Keratinocyte (primary cell): ENCODE data around the gene ZFPM1.

Source experiments
- EZH2 ChIP-seq: IDR thresholded peaks from one replicate; pipeline ENCODE4 v1.6.1; 2012; ENCODE audit warnings: inconsistent platforms, mild to moderate bottlenecking, low read length, moderate library complexity
- TF ChIP-seq, protein P1 (sequence below), 3 experiments: IDR thresholded peaks in 1 of 3; conservative IDR thresholded peaks in 1 of 3; optimal IDR thresholded peaks in 1 of 3; 2 replicates in 2 of 3; 3 replicates in 1 of 3; pipeline versions ENCODE3 to v1.5.1; 2011; ENCODE audit warnings: low read length in 3 of 3, mild to moderate bottlenecking in 3 of 3, moderate library complexity in 2 of 3, control low read depth in 1 of 3, inconsistent platforms in 1 of 3; ENCODE audit not compliant: insufficient read depth in 2 of 3; ENCODE audit errors: extremely low read depth in 1 of 3

- TF ChIP-seq, protein P1, sequence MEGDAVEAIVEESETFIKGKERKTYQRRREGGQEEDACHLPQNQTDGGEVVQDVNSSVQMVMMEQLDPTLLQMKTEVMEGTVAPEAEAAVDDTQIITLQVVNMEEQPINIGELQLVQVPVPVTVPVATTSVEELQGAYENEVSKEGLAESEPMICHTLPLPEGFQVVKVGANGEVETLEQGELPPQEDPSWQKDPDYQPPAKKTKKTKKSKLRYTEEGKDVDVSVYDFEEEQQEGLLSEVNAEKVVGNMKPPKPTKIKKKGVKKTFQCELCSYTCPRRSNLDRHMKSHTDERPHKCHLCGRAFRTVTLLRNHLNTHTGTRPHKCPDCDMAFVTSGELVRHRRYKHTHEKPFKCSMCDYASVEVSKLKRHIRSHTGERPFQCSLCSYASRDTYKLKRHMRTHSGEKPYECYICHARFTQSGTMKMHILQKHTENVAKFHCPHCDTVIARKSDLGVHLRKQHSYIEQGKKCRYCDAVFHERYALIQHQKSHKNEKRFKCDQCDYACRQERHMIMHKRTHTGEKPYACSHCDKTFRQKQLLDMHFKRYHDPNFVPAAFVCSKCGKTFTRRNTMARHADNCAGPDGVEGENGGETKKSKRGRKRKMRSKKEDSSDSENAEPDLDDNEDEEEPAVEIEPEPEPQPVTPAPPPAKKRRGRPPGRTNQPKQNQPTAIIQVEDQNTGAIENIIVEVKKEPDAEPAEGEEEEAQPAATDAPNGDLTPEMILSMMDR (optimal IDR thresholded peaks at IDR 0.05 in 1 of 3, IDR thresholded peaks at IDR 0.05 in 1 of 3, conservative IDR thresholded peaks at IDR 0.05 in 1 of 3; ENCODE audit: extremely low read depth in 1 of 3, insufficient read depth in 2 of 3, low read length in 3 of 3): no peak
- TF ChIP-seq EZH2: no peak
Measured at GRCh38 chr16:88514070-88514469, 61.0 kb downstream of the ZFPM1 start.
